Measurements from ENCODE around the gene MAP7D1.

Gene MAP7D1

GRCh38 chr1:36155408-36156328 lies at the start of gene MAP7D1:
Gene MAP7D1 (plus strand): TSS chr1:36156160. CDS start chr1:36156418, 258 bp downstream.
- H3K4me3 Mint-ChIP-seq: peak within 1 kb of the TSS; percentile 91 to 94 (median 93)
- peaks cover 3% of the 10 kb centered on the region for H3K27me3 Mint-ChIP-seq (ENCODE audit: low read depth)
- peaks cover 63% of the 10 kb centered on the region for H3K4me1 Mint-ChIP-seq
- peak within 1 kb of the TSS; percentile 97 to 98 (median 98) for H3K27ac Mint-ChIP-seq
- no peak for TF ChIP-seq CTCF (IDR thresholded peaks at IDR 0.05; ENCODE audit: unreplicated experiment in 3 of 3)
- no peaks in the 10 kb centered on the region for H3K9me3 Mint-ChIP-seq
- H3K36me3 Mint-ChIP-seq (ENCODE audit: low read depth): peaks cover 10% of the 10 kb centered on the region

GRCh38 chr1:36106269-36106668 lies 49.7 kb upstream of the MAP7D1 start:
- H3K27me3 Mint-ChIP-seq (ENCODE audit: low read depth): peaks cover 4% of the 10 kb centered on the region

GRCh38 chr1:36107394-36107793 lies 48.6 kb upstream of the MAP7D1 start:
- Mint-ChIP-seq H3K9me3 (no peaks in the 10 kb centered on the region), H3K27ac (no peak overlapping the region), H3K27me3 (ENCODE audit: low read depth) (peaks cover 4% of the 10 kb centered on the region), H3K4me1 (peaks cover 14% of the 10 kb centered on the region), H3K4me3 (no peak overlapping the region), H3K36me3 (ENCODE audit: low read depth) (no peaks in the 10 kb centered on the region)
- TF ChIP-seq CTCF (IDR thresholded peaks at IDR 0.05; ENCODE audit: unreplicated experiment in 3 of 3): no peak

More at GRCh38 chr1:36106269-36106668, 49.7 kb upstream of the MAP7D1 start:
- Mint-ChIP-seq H3K27ac (no peak overlapping the region), H3K4me1 (peaks cover 14% of the 10 kb centered on the region), H3K4me3 (no peak overlapping the region), H3K36me3 (ENCODE audit: low read depth) (no peaks in the 10 kb centered on the region), H3K9me3 (no peaks in the 10 kb centered on the region)
- no peak for TF ChIP-seq CTCF (IDR thresholded peaks at IDR 0.05; ENCODE audit: unreplicated experiment in 3 of 3)

- Mint-ChIP-seq H3K4me3 (no peak overlapping the region), H3K27ac (peak overlapping the region in 1 of 3 experiments; percentile 17), H3K9me3 (no peaks in the 10 kb centered on the region), H3K4me1 (peaks cover 14% of the 10 kb centered on the region), H3K36me3 (ENCODE audit: low read depth) (no peaks in the 10 kb centered on the region), H3K27me3 (ENCODE audit: low read depth) (peaks cover 4% of the 10 kb centered on the region)
- TF ChIP-seq CTCF (IDR thresholded peaks at IDR 0.05; ENCODE audit: unreplicated experiment in 3 of 3): no peak
Observed at GRCh38 chr1:36108314-36108713, 47.6 kb upstream of the MAP7D1 start.

- Mint-ChIP-seq H3K27ac (peak overlapping the region in 1 of 3 experiments; percentile 19), H3K4me1 (peaks cover 14% of the 10 kb centered on the region), H3K9me3 (no peaks in the 10 kb centered on the region), H3K36me3 (ENCODE audit: low read depth) (no peaks in the 10 kb centered on the region), H3K27me3 (ENCODE audit: low read depth) (peaks cover 4% of the 10 kb centered on the region), H3K4me3 (no peak overlapping the region)
- TF ChIP-seq CTCF (IDR thresholded peaks at IDR 0.05; ENCODE audit: unreplicated experiment in 3 of 3): no peak
Observed at GRCh38 chr1:36109041-36109679, 46.8 kb upstream of the MAP7D1 start.
